HG03439 (cell line): ENCODE results near the gene AP3B1.
"Not testable (repeated sequence)": the region's sequence is repeated elsewhere in the genome, so short reads cannot be mapped to it uniquely, and the experiment has no call there.

Experiments
- ATAC-seq: cut with Tn5 transposase; IDR thresholded peaks from one replicate; pipeline ENCODE4 v1.9.1; 2021; ENCODE audit warnings: mild to moderate bottlenecking, moderate library complexity; ENCODE audit not compliant: unreplicated experiment

Gene AP3B1

GRCh38 chr5:78077369-78078068, 217.0 kb downstream of the AP3B1 start:
- no peak for ATAC-seq

GRCh38 chr5:78076351-78076750, 218.1 kb downstream of the AP3B1 start:
- no peak for ATAC-seq

GRCh38 chr5:78075301-78075700, 219.2 kb downstream of the AP3B1 start:
- no peak for ATAC-seq

GRCh38 chr5:78070691-78071090, 223.8 kb downstream of the AP3B1 start:
- not testable (repeated sequence) for ATAC-seq

GRCh38 chr5:78067581-78067980, 226.9 kb downstream of the AP3B1 start:
- ATAC-seq: not testable (repeated sequence)

- ATAC-seq: not testable (repeated sequence)
These were observed 227.8 kb downstream of the AP3B1 start for GRCh38 chr5:78066722-78067121.

- no peak for ATAC-seq
These were observed 228.8 kb downstream of the AP3B1 start for GRCh38 chr5:78065663-78066062.

- no peak for ATAC-seq
These were observed 229.5 kb downstream of the AP3B1 start for GRCh38 chr5:78064941-78065472.

GRCh38 chr5:78063495-78063894, 231.0 kb downstream of the AP3B1 start:
- ATAC-seq: no peak

- no peak for ATAC-seq
These were observed 231.9 kb downstream of the AP3B1 start for GRCh38 chr5:78062645-78063044.

- no peak for ATAC-seq
These were observed 234.1 kb downstream of the AP3B1 start for GRCh38 chr5:78060421-78060820.

GRCh38 chr5:78058625-78059024, 235.9 kb downstream of the AP3B1 start:
- no peak for ATAC-seq

- no peak for ATAC-seq
These were observed 237.5 kb downstream of the AP3B1 start for GRCh38 chr5:78056901-78057514.

GRCh38 chr5:78056053-78056452, 238.4 kb downstream of the AP3B1 start:
- no peak for ATAC-seq

- ATAC-seq: no peak
These were observed 243.6 kb downstream of the AP3B1 start for GRCh38 chr5:78050888-78051287.

- ATAC-seq: not testable (repeated sequence)
These were observed 247.7 kb downstream of the AP3B1 start for GRCh38 chr5:78046823-78047222.

- no peak for ATAC-seq
These were observed 248.5 kb downstream of the AP3B1 start for GRCh38 chr5:78046006-78046405.

GRCh38 chr5:78041805-78042204, 252.7 kb downstream of the AP3B1 start:
- ATAC-seq: no peak

- ATAC-seq: no peak
These were observed 269.0 kb downstream of the AP3B1 start for GRCh38 chr5:78025540-78025939.

GRCh38 chr5:78019744-78020143, 274.8 kb downstream of the AP3B1 start:
- ATAC-seq: no peak

- no peak for ATAC-seq
These were observed 277.5 kb downstream of the AP3B1 start for GRCh38 chr5:78016863-78017529.
